Stimulated activated CD8-positive, alpha-beta memory T cell treated with anti-CD3 and anti-CD28 coated beads, Interleukin-15, amount 100 ng/mL, for 1 hour (primary cell): ENCODE results near the gene MYL5.
"Not testable (repeated sequence)": the region's sequence is repeated elsewhere in the genome, so short reads cannot be mapped to it uniquely, and the experiment has no call there.

Experiments
- DNase-seq: peaks from one replicate; pipeline ENCODE4 v3.0.0-alpha.2; 2020; ENCODE audit warnings: low read depth

The MYL5 gene

GRCh38 chr4:729336-730315 lies 55.3 kb downstream of the MYL5 start:
- no peak for DNase-seq

GRCh38 chr4:730511-730910 lies 56.2 kb downstream of the MYL5 start:
- DNase-seq: no peak

GRCh38 chr4:730946-731904 lies 56.9 kb downstream of the MYL5 start:
- DNase-seq: not testable (repeated sequence)
